ENCODE data around the gene EFNB2.

EFNB2 gene

DNA sequence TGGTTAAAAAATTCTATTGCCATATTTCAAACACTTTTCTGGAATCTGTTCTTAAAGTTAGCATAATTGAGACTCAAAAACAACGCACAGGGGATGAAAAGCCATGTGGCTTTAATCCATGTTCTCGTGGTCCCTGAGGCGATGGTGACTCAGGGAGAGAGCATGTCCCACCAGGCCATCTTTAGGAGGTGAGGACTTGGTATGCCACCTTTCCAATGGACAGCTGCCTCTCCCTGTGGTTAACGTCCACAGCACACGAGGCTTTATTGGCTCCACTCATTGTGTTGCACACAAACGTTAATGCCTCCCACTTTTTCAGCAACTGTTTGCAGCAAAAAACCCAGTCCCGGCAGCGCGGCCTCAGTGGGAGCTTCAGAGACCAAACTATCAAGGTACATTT lies 51.4 kb downstream of the EFNB2 start:
- Histone ChIP-seq H3K4me2 (ENCODE audit: low read length) (no peak overlapping the region), H3K4me3 (ENCODE audit: low read length) (no peak overlapping the region), H3K4me1 (ENCODE audit: control insufficient read depth, low read length) (peaks cover 52% of the 10 kb centered on the region), H3K79me2 (ENCODE audit: control insufficient read depth, low read length) (no peaks in the 10 kb centered on the region), H3K27me3 (ENCODE audit: control insufficient read depth, low read length) (no peaks in the 10 kb centered on the region), H3K27ac (ENCODE audit: low read depth, low read length) (no peak overlapping the region), H3K9me3 (ENCODE audit: control insufficient read depth, insufficient read depth, low read length) (no peaks in the 10 kb centered on the region), H3K36me3 (ENCODE audit: control insufficient read depth, low read length) (no peaks in the 10 kb centered on the region), H4K20me1 (ENCODE audit: control insufficient read depth, insufficient read depth, low read depth, low read length) (no peaks in the 10 kb centered on the region), H3K9me2 (replicated peaks; ENCODE audit: control insufficient read depth, low read length) (no peaks in the 10 kb centered on the region), H3F3A (ENCODE audit: control insufficient read depth, insufficient read depth) (peaks cover 9% of the 10 kb centered on the region)
- TF ChIP-seq EZH2phosphoT487 (IDR thresholded peaks at IDR 0.05; ENCODE audit: borderline replicate concordance, low read length), result no peak
- TF ChIP-seq, protein P1, sequence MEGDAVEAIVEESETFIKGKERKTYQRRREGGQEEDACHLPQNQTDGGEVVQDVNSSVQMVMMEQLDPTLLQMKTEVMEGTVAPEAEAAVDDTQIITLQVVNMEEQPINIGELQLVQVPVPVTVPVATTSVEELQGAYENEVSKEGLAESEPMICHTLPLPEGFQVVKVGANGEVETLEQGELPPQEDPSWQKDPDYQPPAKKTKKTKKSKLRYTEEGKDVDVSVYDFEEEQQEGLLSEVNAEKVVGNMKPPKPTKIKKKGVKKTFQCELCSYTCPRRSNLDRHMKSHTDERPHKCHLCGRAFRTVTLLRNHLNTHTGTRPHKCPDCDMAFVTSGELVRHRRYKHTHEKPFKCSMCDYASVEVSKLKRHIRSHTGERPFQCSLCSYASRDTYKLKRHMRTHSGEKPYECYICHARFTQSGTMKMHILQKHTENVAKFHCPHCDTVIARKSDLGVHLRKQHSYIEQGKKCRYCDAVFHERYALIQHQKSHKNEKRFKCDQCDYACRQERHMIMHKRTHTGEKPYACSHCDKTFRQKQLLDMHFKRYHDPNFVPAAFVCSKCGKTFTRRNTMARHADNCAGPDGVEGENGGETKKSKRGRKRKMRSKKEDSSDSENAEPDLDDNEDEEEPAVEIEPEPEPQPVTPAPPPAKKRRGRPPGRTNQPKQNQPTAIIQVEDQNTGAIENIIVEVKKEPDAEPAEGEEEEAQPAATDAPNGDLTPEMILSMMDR (IDR thresholded peaks at IDR 0.05; ENCODE audit: low read depth, low read length, poor library complexity, severe bottlenecking), result no peak

- Histone ChIP-seq H3K4me3 (ENCODE audit: low read length) (peak overlapping the region; percentile 37), H3K4me1 (ENCODE audit: control insufficient read depth, low read length) (peaks cover 48% of the 10 kb centered on the region), H4K20me1 (ENCODE audit: control insufficient read depth, insufficient read depth, low read depth, low read length) (no peaks in the 10 kb centered on the region), H3K9me3 (ENCODE audit: control insufficient read depth, insufficient read depth, low read length) (no peaks in the 10 kb centered on the region), H3K27ac (ENCODE audit: low read depth, low read length) (peak overlapping the region; percentile 36), H3F3A (ENCODE audit: control insufficient read depth, insufficient read depth) (peaks cover 9% of the 10 kb centered on the region), H3K79me2 (ENCODE audit: control insufficient read depth, low read length) (no peaks in the 10 kb centered on the region), H3K36me3 (ENCODE audit: control insufficient read depth, low read length) (no peaks in the 10 kb centered on the region), H3K27me3 (ENCODE audit: control insufficient read depth, low read length) (no peaks in the 10 kb centered on the region), H3K4me2 (ENCODE audit: low read length) (peak overlapping the region; percentile 58), H3K9me2 (replicated peaks; ENCODE audit: control insufficient read depth, low read length) (no peaks in the 10 kb centered on the region)
- no peak for TF ChIP-seq EZH2phosphoT487 (IDR thresholded peaks at IDR 0.05; ENCODE audit: borderline replicate concordance, low read length)
- TF ChIP-seq, protein P1 (IDR thresholded peaks at IDR 0.05; ENCODE audit: low read depth, low read length, poor library complexity, severe bottlenecking), result no peak
Observed at GRCh38 chr13:106481919-106482318, 53.5 kb downstream of the EFNB2 start.

DNA sequence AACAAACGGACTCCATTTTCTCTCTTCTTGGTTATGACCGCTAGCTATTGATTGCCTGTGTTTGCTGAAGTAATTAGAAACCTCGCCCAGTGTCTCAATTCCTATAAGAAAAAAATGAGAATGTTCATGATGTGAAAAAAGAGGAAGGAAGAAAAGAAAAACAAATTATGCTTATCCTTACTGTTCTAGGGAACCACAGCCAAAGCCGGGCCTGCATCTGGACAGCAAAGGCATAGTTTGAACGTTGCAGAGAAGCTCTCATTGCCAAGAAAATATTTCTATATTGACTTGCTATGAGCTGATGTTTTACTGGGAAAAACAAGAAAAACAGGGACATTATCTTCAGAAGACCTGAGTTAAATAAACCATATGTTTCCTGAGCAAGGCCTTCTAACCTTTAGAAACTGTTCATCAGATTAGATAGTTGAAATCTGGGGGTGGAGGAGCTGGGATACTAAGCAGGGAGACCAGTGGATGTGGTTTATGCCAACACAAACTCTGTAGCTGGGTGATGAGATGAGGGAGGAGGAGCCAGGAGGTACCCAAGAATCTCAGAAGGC lies 55.0 kb downstream of the EFNB2 start:
- TF ChIP-seq, protein P1 (IDR thresholded peaks at IDR 0.05; ENCODE audit: low read depth, low read length, poor library complexity, severe bottlenecking), result no peak
- TF ChIP-seq EZH2phosphoT487 (IDR thresholded peaks at IDR 0.05; ENCODE audit: borderline replicate concordance, low read length), result no peak
- Histone ChIP-seq H3K4me3 (ENCODE audit: low read length) (no peak overlapping the region), H3K27ac (ENCODE audit: low read depth, low read length) (no peak overlapping the region), H3K79me2 (ENCODE audit: control insufficient read depth, low read length) (no peaks in the 10 kb centered on the region), H4K20me1 (ENCODE audit: control insufficient read depth, insufficient read depth, low read depth, low read length) (no peaks in the 10 kb centered on the region), H3K9me2 (replicated peaks; ENCODE audit: control insufficient read depth, low read length) (no peaks in the 10 kb centered on the region), H3K36me3 (ENCODE audit: control insufficient read depth, low read length) (no peaks in the 10 kb centered on the region), H3K4me2 (ENCODE audit: low read length) (peak overlapping the region; percentile 11; the same call in 1 of the 2 replicates), H3K9me3 (ENCODE audit: control insufficient read depth, insufficient read depth, low read length) (no peaks in the 10 kb centered on the region), H3F3A (ENCODE audit: control insufficient read depth, insufficient read depth) (peaks cover 9% of the 10 kb centered on the region), H3K4me1 (ENCODE audit: control insufficient read depth, low read length) (peaks cover 48% of the 10 kb centered on the region), H3K27me3 (ENCODE audit: control insufficient read depth, low read length) (no peaks in the 10 kb centered on the region)
